ENCODE data around the gene NAT16.

The NAT16 gene

GRCh38 chr7:101170617-101171441 lies 9.3 kb downstream of the NAT16 start:
- DNase-seq = no peak

- peak in 1 of 2 experiments; percentile 50 for DNase-seq
Measured at GRCh38 chr7:101169838-101170551, 10.1 kb downstream of the NAT16 start.

GRCh38 chr7:101169110-101169837 lies 10.8 kb downstream of the NAT16 start:
- DNase-seq = no peak

DNA sequence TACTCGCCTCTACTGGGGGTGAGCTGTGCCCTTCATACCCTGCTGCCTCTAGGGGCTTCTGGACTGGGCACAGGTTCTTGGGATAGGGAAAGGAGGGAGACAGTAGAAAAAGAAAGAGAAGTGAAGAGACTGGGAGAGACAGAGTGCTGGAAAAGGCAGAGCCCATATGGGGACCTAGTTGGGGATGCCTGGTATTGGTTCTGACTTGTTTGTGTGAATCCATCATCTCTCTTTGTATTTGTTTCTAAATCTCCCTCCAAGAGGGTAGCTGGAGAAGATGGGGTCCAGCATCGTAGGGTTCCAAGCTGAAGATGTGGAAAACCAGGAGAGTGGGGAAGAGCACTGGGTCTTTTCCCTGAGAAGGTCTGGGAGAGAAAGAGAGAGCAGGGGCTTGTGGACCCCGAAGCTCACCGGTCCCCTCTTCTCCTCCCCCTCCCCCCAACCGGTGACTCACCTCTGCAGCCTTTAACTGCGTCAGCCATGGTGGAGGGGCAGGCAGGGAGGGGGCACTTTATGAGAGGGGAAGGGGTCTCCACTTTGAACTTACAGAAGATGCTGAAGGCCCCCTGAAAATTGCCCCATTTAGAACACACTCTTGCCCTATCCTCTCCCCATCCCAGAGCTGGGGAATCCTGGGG lies 11.6 kb downstream of the NAT16 start:
- DNase-seq = no peak

GRCh38 chr7:101167645-101168411 lies 12.3 kb downstream of the NAT16 start:
- no peak for DNase-seq

- DNase-seq = peak in 1 of 2 experiments; percentile 33
Measured at GRCh38 chr7:101166909-101167644, 13.0 kb downstream of the NAT16 start.

DNA sequence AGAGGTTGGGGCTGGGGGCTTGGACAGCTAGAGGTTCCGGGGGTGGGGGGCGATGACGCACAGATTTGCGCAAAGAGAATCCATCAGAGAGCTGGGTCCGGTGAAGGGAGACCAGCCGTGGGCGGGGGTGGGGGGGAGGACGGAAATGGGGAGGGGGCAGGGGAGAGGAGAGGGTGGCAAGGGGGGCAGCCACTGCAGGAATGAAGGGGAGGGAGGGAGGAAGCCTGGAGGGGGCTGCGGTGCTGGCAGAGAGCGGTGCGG lies 13.5 kb downstream of the NAT16 start:
- no peak for DNase-seq

- DNase-seq = no peak
Measured at GRCh38 chr7:101165958-101166647, 14.0 kb downstream of the NAT16 start.

- peak; percentile 91 to 94 for DNase-seq
Measured at GRCh38 chr7:101165075-101165957, 14.8 kb downstream of the NAT16 start, which contains the start of gene VGF. Gene VGF, minus strand, starts transcription at chr7:101165569. Its CDS starts 726 bp downstream, at chr7:101164843.

DNA sequence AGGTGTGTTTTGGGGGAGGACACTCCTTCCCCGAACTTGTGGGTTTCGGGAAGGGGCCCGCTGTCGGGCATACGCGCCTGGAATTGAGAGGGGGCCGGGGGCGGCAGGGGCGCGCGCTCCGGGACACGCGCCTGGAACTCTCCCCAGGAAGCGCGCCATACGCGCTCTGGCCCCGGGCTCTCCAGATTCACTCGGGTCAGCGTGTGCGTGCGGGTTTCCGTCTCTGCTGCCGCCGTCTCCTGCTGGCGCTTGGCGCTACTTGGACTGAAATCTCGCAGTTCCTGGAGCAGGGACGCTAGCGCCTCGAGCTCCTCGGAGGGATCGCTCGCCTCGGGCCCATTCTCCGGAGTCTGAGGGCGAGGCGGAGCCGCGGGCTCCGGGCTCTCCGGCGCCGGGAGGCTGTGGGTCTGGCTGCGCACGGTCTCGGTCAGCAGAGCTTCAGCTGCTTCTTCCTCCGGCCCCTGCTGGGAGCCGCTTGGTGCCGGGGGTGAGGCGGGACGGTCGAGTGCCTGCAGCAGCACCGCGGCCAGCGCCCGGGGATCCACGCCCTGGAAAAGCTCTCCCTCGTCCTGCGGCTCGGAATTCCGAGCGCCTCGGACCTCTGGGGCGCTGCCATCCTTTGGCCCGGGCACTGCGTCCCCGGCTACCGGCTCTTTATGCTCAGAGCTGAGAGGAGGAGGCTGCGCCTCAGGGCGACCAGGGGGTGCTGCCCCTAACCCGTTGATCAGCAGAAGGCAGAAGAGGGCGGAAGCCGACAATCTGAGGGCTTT lies 15.8 kb downstream of the NAT16 start:
- DNase-seq = no peak

DNA sequence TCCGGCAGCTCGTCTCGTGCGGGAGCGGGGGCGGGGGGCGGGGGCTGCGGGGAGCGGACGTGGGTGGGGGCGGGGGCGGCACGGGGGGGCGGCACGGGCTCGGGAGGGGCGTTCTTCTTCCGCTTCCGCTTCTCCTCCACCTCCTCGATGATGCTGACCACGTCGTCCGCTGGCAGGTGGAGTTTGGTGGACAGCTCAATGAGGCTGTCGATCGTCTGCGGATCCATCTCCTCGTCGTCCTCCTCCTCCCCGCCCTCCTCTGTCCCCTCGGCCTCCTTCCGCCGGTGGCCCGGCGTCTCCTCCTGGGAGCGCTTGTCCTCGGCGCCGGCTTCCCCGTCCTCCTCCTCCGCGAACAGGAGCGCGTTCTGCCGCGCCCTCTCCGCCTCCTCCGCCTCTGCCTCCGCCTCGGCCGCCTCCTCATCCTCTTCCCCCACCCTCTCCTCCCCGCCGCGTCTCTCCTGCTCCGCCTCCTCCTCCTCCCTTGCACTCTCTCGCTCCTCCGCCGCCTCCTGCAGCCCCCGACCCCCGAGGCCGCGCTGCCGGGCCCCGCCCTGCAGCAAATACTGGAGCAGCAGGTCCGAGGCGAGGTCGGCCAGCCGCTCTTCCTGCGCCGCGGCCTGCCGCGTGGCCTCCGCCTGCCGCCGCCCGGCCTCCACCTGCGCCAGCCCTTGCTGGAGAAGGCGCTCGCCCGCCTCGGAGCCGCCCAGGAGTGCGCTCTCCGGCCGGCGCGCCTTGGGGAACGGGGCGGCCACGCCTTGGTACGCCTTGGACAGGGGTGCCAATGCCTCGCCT lies 16.6 kb downstream of the NAT16 start:
- peak; percentile 38 to 66 for DNase-seq

DNA sequence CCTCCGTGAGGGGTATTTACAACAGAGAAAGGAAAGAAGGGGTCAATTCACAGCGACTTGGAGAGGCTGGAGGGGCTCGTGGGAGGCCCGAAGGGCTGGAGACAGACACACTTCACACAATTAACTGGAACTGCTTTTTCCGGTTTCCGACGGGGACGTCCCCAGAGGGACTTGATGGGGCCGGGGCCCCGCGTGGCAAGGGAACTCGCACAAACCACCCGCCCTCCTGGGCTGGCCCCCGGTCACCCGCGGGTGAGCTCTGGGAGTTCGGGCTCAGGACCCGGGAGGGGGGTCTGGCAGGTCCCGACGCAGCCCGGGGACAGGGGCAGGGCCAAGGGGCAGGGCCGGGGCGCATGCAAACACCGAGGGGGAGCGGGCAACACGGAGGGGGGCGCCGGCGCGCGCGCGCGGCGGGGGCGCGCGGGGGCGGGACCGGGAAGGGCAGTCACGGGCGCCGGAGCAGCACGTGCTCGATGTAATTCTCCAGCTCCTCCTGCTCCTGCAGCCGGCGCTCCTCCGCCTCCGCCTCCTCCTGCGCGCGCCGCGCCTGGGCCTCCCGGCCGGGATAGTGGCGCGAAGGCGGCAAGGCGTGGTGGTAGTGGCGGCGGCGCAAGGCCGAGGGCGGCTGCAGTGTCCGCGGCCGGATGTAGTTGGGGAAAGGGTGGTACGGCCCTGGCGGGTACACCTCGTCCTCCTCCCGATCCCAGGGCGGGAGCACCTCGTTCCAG lies 17.4 kb downstream of the NAT16 start:
- peak; percentile 10 to 69 for DNase-seq

GRCh38 chr7:101161692-101162471 lies 18.2 kb downstream of the NAT16 start:
- DNase-seq = no peak

GRCh38 chr7:101160910-101161309 lies 19.2 kb downstream of the NAT16 start:
- no peak for DNase-seq

GRCh38 chr7:101159696-101160674 lies 20.1 kb downstream of the NAT16 start:
- no peak for DNase-seq
